HEK293 (cell line): ENCODE data around the gene IDUA.
"Not testable (repeated sequence)": the region's sequence is repeated elsewhere in the genome, so short reads cannot be mapped to it uniquely, and the experiment has no call there.

ENCODE experiments used
- CTCF ChIA-PET: fragments of 350-600 bp; formaldehyde crosslinking; extraction: SDS; loops from one replicate; lab custom pipeline; 2021; ENCODE audit warnings: antibody characterized with exemption; lab: Yijun Ruan, JAX
- POLR2A ChIA-PET: fragments of 300-600 bp; formaldehyde crosslinking; extraction: SDS; loops from one replicate; lab custom pipeline; 2020; ENCODE audit warnings: antibody characterized with exemption, inconsistent platforms; lab: Yijun Ruan, JAX
- H3K27ac ChIP-seq: fragments of 200-500 bp; sonication (Bioruptor generic); 2 replicates; pipeline ENCODE4 v1.5.1; 2014; ENCODE audit warnings: low read depth, low read length, control low read depth, inconsistent platforms; ENCODE audit errors: extremely low read depth
- H3K36me3 ChIP-seq, 2 experiments: fragments of 200-500 bp in 1 of 2; sonication (Bioruptor generic) in 1 of 2; 1 replicate in 1 of 2; 2 replicates in 1 of 2; pipeline ENCODE4 v1.5.1; 2014 to 2017; ENCODE audit warnings: inconsistent platforms in 2 of 2, low read length in 2 of 2; ENCODE audit not compliant: control insufficient read depth in 2 of 2, insufficient read depth in 1 of 2
- H3K4me1 ChIP-seq: fragments of 200-500 bp; sonication (Bioruptor generic); 2 replicates; pipeline ENCODE4 v1.5.1; 2014; ENCODE audit warnings: mild to moderate bottlenecking, low read length, inconsistent platforms; ENCODE audit not compliant: control insufficient read depth, insufficient read depth
- H3K4me3 ChIP-seq: 2 replicates; pipeline ENCODE4 v1.5.1; 2011; ENCODE audit warnings: low read depth, mild to moderate bottlenecking, control low read depth, low read length, moderate library complexity
- H3K9me3 ChIP-seq: fragments of 200-500 bp; sonication (Bioruptor generic); 2 replicates; pipeline ENCODE4 v1.5.1; 2014; ENCODE audit warnings: low read depth, low read length, inconsistent platforms; ENCODE audit not compliant: control insufficient read depth, insufficient read depth
- HOXA7 ChIP-seq: sonication (generic); formaldehyde crosslinking; IDR thresholded peaks from 2 replicates; pipeline ENCODE4 v1.8.1; 2022; ENCODE audit warnings: missing genetic modification reagents, borderline replicate concordance
- PATZ1 ChIP-seq: fragments of 450-650 bp; formaldehyde crosslinking; IDR thresholded peaks from 2 replicates; pipeline ENCODE4 v1.5.1; 2016; ENCODE audit warnings: missing biosample characterization, missing genetic modification characterization
- WT1 ChIP-seq: fragments of 450-650 bp; formaldehyde crosslinking; IDR thresholded peaks from 2 replicates; pipeline ENCODE4 v1.5.1; 2016; ENCODE audit warnings: missing biosample characterization, missing genetic modification characterization
- ZNF2 ChIP-seq: fragments of 450-650 bp; formaldehyde crosslinking; IDR thresholded peaks from 2 replicates; pipeline ENCODE4 v1.5.1; 2016; ENCODE audit warnings: missing biosample characterization, missing genetic modification characterization
- ZNF26 ChIP-seq: fragments of 450-650 bp; formaldehyde crosslinking; IDR thresholded peaks from 2 replicates; pipeline ENCODE4 v1.5.1; 2016; ENCODE audit warnings: missing biosample characterization, missing genetic modification characterization
- ZNF274 ChIP-seq, 2 experiments: fragments of 200-500 bp in 1 of 2; fragments of 450-650 bp in 1 of 2; sonication (Bioruptor generic) in 1 of 2; formaldehyde crosslinking in 1 of 2; IDR thresholded peaks; 2 replicates each; pipeline versions ENCODE4 v1.5.1 to v1.6.1; 2014 to 2016; ENCODE audit warnings: borderline replicate concordance in 1 of 2, inconsistent platforms in 1 of 2, low read length in 1 of 2, missing biosample characterization in 1 of 2, missing genetic modification characterization in 1 of 2
- ZNF600 ChIP-seq: fragments of 450-650 bp; formaldehyde crosslinking; IDR thresholded peaks from 2 replicates; pipeline ENCODE4 v1.5.1; 2016; ENCODE audit warnings: missing biosample characterization, missing genetic modification characterization
- ZNF707 ChIP-seq: fragments of 450-650 bp; formaldehyde crosslinking; IDR thresholded peaks from 2 replicates; pipeline ENCODE4 v1.5.1; 2016; ENCODE audit warnings: missing biosample characterization, missing genetic modification characterization
- TF ChIP-seq, protein P1 (sequence below): fragments of 450-650 bp; formaldehyde crosslinking; IDR thresholded peaks from 2 replicates; pipeline ENCODE4 v1.5.1; 2016; ENCODE audit warnings: missing biosample characterization, missing genetic modification characterization

Gene IDUA

GRCh38 chr4:1053080-1053661 lies 66.3 kb downstream of the IDUA start (continued):
- TF ChIP-seq PATZ1 (tag by site-specific recombination) (no peak), ZNF274 (IDR thresholded peaks at IDR 0.05; ENCODE audit: low read length) (no peak), ZNF274 (tag by site-specific recombination; IDR thresholded peaks at IDR 0.05; ENCODE audit: borderline replicate concordance) (no peak), WT1 (tag by site-specific recombination) (no peak), HOXA7 (CRISPR knock-in tag) (no peak), ZNF600 (tag by site-specific recombination) (no peak), ZNF2 (no peak), ZNF26 (tag by site-specific recombination) (no peak), ZNF707 (tag by site-specific recombination) (no peak)
- TF ChIP-seq, protein P1, sequence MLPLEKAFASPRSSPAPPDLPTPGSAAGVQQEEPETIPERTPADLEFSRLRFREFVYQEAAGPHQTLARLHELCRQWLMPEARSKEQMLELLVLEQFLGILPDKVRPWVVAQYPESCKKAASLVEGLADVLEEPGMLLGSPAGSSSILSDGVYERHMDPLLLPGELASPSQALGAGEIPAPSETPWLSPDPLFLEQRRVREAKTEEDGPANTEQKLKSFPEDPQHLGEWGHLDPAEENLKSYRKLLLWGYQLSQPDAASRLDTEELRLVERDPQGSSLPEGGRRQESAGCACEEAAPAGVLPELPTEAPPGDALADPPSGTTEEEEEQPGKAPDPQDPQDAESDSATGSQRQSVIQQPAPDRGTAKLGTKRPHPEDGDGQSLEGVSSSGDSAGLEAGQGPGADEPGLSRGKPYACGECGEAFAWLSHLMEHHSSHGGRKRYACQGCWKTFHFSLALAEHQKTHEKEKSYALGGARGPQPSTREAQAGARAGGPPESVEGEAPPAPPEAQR, result no peak

DNA sequence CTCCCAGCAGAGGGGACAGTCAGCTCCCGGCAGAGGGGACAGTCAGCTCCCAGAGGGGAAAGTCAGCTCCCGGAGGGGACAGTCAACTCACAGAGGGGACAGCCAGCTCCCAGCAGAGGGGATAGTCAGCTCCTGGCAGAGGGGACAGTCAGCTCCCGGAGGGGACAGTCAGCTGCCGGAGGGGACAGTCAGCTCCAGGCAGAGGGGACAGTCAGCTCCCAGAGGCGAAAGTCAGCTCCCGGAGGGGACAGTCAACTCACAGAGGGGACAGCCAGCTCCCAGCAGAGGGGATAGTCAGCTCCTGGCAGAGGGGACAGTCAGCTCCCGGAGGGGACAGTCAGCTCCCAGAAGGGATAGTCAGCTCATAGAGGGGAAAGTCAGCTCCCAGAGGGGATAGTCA lies 67.0 kb downstream of the IDUA start:
- H3K36me3 ChIP-seq, H3K4me1 ChIP-seq, H3K27ac ChIP-seq, CTCF ChIA-PET, H3K9me3 ChIP-seq, H3K4me3 ChIP-seq, POLR2A ChIA-PET: not testable (repeated sequence)
